Melanocyte of skin (primary cell): Measurements from ENCODE around the gene ATP9A. TPM values are rescaled to one million over a fixed set of nuclear protein-coding genes. Genes with fewer than 3 reads are reported as not detected.

Experiments used
- total RNA-seq, 2 donors: library from RNA; depleted of rRNA; stranded (reverse); fragments of >200 nt; gene quantifications; 2 replicates each; pipeline ENCODE4 v1.2.3, GENCODE V29; 2012

The ATP9A gene, protein sequence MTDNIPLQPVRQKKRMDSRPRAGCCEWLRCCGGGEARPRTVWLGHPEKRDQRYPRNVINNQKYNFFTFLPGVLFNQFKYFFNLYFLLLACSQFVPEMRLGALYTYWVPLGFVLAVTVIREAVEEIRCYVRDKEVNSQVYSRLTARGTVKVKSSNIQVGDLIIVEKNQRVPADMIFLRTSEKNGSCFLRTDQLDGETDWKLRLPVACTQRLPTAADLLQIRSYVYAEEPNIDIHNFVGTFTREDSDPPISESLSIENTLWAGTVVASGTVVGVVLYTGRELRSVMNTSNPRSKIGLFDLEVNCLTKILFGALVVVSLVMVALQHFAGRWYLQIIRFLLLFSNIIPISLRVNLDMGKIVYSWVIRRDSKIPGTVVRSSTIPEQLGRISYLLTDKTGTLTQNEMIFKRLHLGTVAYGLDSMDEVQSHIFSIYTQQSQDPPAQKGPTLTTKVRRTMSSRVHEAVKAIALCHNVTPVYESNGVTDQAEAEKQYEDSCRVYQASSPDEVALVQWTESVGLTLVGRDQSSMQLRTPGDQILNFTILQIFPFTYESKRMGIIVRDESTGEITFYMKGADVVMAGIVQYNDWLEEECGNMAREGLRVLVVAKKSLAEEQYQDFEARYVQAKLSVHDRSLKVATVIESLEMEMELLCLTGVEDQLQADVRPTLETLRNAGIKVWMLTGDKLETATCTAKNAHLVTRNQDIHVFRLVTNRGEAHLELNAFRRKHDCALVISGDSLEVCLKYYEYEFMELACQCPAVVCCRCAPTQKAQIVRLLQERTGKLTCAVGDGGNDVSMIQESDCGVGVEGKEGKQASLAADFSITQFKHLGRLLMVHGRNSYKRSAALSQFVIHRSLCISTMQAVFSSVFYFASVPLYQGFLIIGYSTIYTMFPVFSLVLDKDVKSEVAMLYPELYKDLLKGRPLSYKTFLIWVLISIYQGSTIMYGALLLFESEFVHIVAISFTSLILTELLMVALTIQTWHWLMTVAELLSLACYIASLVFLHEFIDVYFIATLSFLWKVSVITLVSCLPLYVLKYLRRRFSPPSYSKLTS
- total RNA-seq, result 1 to 10 TPM; 8.9 to 9.7 TPM

GRCh38 chr20:51767867-51768758 lies at the start of gene ATP9A:
TSS of gene ATP9A (minus strand) at chr20:51768390. CDS start at chr20:51768369, 21 bp downstream.

GRCh38 chr20:51802170-51802751 lies 34.1 kb upstream of the ATP9A start, which contains the start of gene SALL4:
TSS of gene SALL4 (minus strand) at chr20:51802521. CDS start at chr20:51802408, 113 bp downstream.

Other genes with a start within 250 kb of the ATP9A start
- under 1 TPM; under 0.01 to 0.33 TPM for gene NFATC2, start 225.7 kb downstream of the ATP9A start, total RNA-seq
- 1 to 10 TPM; 6.2 to 9.3 TPM for gene SALL4, start 34.1 kb upstream of the ATP9A start, total RNA-seq